WERI-Rb-1 (cell line): ENCODE measurements around the gene C17orf114.
"Not testable (repeated sequence)": the region's sequence is repeated elsewhere in the genome, so short reads cannot be mapped to it uniquely, and the experiment has no call there.

ENCODE experiments used
- DNase-seq: peaks from one replicate; pipeline ENCODE4 v3.0.0-alpha.2; 2020
- H3K27ac ChIP-seq: fragments of 250-450 bp; sonication (Bioruptor Pico); 2 replicates; pipeline ENCODE4 v1.5.1; 2020; ENCODE audit warnings: mild to moderate bottlenecking, moderate library complexity
- H3K27me3 ChIP-seq: fragments of 250-450 bp; sonication (Bioruptor Pico); 2 replicates; pipeline ENCODE4 v1.5.1; 2021; ENCODE audit warnings: mild to moderate bottlenecking, low read depth, moderate library complexity; ENCODE audit not compliant: insufficient read depth, severe bottlenecking
- H3K36me3 ChIP-seq: fragments of 250-450 bp; sonication (Bioruptor Pico); 2 replicates; pipeline ENCODE4 v1.5.1; 2020; ENCODE audit warnings: mild to moderate bottlenecking, moderate library complexity
- H3K4me3 ChIP-seq: 2 replicates; pipeline ENCODE4 v1.5.1; 2011; ENCODE audit warnings: low read depth, mild to moderate bottlenecking, control low read depth, low read length
- H3K9me3 ChIP-seq: fragments of 250-450 bp; sonication (Bioruptor Pico); 2 replicates; pipeline ENCODE4 v1.5.1; 2021; ENCODE audit warnings: mild to moderate bottlenecking, moderate library complexity; ENCODE audit not compliant: severe bottlenecking
- TF ChIP-seq, protein P1 (sequence below): IDR thresholded peaks from 2 replicates; pipeline ENCODE4 v1.5.1; 2011; ENCODE audit warnings: low read depth, mild to moderate bottlenecking, control low read depth, inconsistent platforms, low read length

C17orf114 gene

GRCh38 chr17:4833941-4834680 is 32.0 kb upstream of the C17orf114 start:
- Histone ChIP-seq H3K36me3 (peaks cover 33% of the 10 kb centered on the region), H3K9me3 (no peaks in the 10 kb centered on the region), H3K27ac (peak overlapping the region; percentile 96), H3K4me3 (peak overlapping the region; percentile 68), H3K27me3 (no peaks in the 10 kb centered on the region)
- TF ChIP-seq, protein P1, sequence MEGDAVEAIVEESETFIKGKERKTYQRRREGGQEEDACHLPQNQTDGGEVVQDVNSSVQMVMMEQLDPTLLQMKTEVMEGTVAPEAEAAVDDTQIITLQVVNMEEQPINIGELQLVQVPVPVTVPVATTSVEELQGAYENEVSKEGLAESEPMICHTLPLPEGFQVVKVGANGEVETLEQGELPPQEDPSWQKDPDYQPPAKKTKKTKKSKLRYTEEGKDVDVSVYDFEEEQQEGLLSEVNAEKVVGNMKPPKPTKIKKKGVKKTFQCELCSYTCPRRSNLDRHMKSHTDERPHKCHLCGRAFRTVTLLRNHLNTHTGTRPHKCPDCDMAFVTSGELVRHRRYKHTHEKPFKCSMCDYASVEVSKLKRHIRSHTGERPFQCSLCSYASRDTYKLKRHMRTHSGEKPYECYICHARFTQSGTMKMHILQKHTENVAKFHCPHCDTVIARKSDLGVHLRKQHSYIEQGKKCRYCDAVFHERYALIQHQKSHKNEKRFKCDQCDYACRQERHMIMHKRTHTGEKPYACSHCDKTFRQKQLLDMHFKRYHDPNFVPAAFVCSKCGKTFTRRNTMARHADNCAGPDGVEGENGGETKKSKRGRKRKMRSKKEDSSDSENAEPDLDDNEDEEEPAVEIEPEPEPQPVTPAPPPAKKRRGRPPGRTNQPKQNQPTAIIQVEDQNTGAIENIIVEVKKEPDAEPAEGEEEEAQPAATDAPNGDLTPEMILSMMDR, result no peak
- no peak for DNase-seq

GRCh38 chr17:4833178-4833940 is 31.2 kb upstream of the C17orf114 start, which contains the start of gene MINK1:
MINK1 (plus strand) TSS chr17:4833340; CDS start chr17:4833584, 244 bp downstream.
- Histone ChIP-seq H3K27me3 (no peaks in the 10 kb centered on the region), H3K36me3 (peaks cover 25% of the 10 kb centered on the region), H3K9me3 (no peaks in the 10 kb centered on the region), H3K27ac (peak within 1 kb of the TSS; percentile 96), H3K4me3 (peak within 1 kb of the TSS; percentile 68)
- TF ChIP-seq, protein P1, result no peak
- peak; percentile 90 for DNase-seq

DNA sequence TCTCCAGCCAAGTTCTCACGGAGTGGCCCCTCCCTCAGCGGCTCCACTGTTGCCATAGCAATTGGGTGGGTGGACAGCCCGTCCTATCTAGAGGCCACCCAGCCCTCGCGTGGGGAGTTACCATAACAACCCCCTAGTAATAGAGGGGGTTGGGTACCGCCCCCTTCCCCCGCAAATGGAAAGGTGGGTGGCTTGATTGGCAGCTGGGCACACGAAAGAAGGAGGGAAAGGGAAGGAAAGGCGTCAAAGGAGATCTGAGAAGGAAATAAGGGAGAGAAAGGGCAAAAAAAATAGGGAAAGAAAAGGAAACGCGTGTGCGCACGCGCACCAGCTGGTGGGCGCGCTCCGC is 30.7 kb upstream of the C17orf114 start:
- H3K27ac ChIP-seq, result peak overlapping the region; percentile 96
- not testable (repeated sequence) for H3K27me3 ChIP-seq, H3K9me3 ChIP-seq, DNase-seq
- H3K36me3 ChIP-seq, result peaks cover 19% of the 10 kb centered on the region
- H3K4me3 ChIP-seq, result peak overlapping the region; percentile 51

- no peaks in the 10 kb centered on the region for H3K9me3 ChIP-seq
- no peaks in the 10 kb centered on the region for H3K27me3 ChIP-seq
- TF ChIP-seq, protein P1, result no peak
- no peak overlapping the region for H3K4me3 ChIP-seq
- H3K36me3 ChIP-seq, result peaks cover 10% of the 10 kb centered on the region
- no peak for DNase-seq
- no peak overlapping the region for H3K27ac ChIP-seq
Measured at GRCh38 chr17:4827399-4827798, 25.3 kb upstream of the C17orf114 start.

DNA sequence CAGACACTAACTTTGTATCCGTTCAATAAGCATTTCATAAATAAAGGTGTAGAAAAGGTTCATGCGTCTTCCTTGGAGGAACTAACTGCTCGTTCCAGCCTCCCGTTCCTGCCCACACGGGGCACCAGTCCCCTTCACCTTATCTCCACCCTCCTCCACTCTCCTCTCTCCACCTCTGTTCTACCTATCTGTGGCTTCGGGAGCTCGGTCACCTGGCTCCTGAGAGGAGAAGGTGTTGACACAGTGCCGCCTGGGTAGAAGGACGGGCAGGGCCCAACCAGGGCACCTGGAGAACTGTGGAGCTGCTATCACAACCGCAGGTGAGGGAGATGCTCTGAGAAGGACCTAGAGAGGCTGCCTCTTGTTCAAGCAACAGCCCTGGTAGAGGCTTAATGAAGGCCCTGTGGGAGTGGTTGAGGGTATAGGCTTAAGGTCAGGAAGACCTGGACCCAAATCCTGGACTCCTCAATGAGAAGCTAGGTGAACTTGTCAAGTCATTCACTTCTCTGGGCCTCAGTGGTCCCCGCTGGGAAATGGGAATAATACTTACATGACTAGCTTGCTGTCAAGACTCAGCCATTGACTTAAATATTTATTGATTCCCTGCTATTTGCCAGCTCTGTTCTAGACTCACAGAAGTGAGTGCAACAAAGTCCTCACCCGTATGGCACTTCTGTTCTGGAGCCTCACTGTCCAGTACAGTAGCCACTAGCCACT is 21.4 kb upstream of the C17orf114 start:
- Histone ChIP-seq H3K27me3 (no peaks in the 10 kb centered on the region), H3K9me3 (no peaks in the 10 kb centered on the region), H3K4me3 (no peak overlapping the region), H3K36me3 (peaks cover 14% of the 10 kb centered on the region), H3K27ac (no peak overlapping the region)
- TF ChIP-seq, protein P1, result no peak
- DNase-seq, result no peak

- TF ChIP-seq, protein P1, result no peak
- H3K4me3 ChIP-seq, result no peak overlapping the region
- DNase-seq, result no peak
- H3K27ac ChIP-seq, result no peak overlapping the region
- no peaks in the 10 kb centered on the region for H3K27me3 ChIP-seq
- H3K36me3 ChIP-seq, result peaks cover 14% of the 10 kb centered on the region
- no peaks in the 10 kb centered on the region for H3K9me3 ChIP-seq
Measured at GRCh38 chr17:4822835-4823234, 20.7 kb upstream of the C17orf114 start.
